Stimulated activated CD8-positive, alpha-beta memory T cell treated with anti-CD3 and anti-CD28 coated beads, Interleukin-2, amount 100 ng/mL, for 1 hour (primary cell): ENCODE measurements around the gene MAFB.

Source experiments
- DNase-seq, 2 donors: peaks; one replicate each; pipeline ENCODE4 v3.0.0-alpha.2; 2020; ENCODE audit warnings: low read depth in 2 of 2

Gene MAFB

GRCh38 chr20:40703975-40704530 lies 15.0 kb upstream of the MAFB start:
- DNase-seq, result no peak

- DNase-seq, result no peak
These were observed 13.5 kb upstream of the MAFB start for GRCh38 chr20:40702504-40702903.

- no peak for DNase-seq
These were observed 9.7 kb upstream of the MAFB start for GRCh38 chr20:40698744-40699143.

GRCh38 chr20:40698281-40698680 lies 9.2 kb upstream of the MAFB start:
- no peak for DNase-seq

DNA sequence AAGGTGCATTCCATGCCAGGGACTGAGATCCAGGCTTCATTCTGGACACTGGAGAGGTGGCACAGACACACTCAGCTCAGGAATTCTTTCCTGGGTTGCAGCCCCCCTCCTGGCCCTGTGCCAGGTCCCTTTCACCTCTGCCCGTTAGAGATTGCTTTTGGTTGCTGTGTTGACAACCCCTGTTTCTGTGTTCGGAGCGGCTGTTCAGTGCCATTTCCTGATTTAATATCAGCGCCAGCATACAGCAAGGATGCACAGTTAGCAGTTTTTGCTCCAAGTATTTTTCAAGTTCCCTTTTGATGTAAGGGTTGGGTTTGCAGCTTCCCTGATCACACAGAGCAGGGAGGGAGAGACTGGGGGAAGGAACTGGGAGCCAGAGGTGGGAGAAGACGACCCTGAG lies 8.5 kb upstream of the MAFB start:
- DNase-seq, result no peak

DNA sequence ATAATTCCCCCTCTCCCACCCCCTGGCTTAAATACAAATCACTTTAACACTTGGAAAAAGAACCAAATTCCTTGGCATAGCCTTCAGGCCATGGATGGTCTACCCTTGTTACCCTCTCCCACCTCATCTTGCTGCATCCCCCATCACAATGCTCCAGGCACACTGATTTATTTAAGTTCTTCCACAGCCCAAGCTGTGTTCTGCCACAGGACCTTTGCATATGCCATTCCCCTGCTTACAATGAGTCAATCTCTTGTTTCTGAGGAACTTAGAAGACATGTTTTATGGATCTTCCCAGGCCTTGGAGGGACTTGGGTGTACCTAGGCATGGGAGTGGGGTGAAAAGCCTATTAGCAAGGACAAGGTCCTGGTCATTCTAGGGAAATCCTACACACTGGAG lies 6.2 kb upstream of the MAFB start:
- no peak for DNase-seq

GRCh38 chr20:40694246-40694645 lies 5.2 kb upstream of the MAFB start:
- no peak for DNase-seq

GRCh38 chr20:40692240-40693011 lies 3.4 kb upstream of the MAFB start:
- DNase-seq, result no peak

- DNase-seq, result no peak
These were observed 2.7 kb upstream of the MAFB start for GRCh38 chr20:40691566-40692239.

- no peak for DNase-seq
These were observed 2.0 kb upstream of the MAFB start for GRCh38 chr20:40690836-40691565.

DNA sequence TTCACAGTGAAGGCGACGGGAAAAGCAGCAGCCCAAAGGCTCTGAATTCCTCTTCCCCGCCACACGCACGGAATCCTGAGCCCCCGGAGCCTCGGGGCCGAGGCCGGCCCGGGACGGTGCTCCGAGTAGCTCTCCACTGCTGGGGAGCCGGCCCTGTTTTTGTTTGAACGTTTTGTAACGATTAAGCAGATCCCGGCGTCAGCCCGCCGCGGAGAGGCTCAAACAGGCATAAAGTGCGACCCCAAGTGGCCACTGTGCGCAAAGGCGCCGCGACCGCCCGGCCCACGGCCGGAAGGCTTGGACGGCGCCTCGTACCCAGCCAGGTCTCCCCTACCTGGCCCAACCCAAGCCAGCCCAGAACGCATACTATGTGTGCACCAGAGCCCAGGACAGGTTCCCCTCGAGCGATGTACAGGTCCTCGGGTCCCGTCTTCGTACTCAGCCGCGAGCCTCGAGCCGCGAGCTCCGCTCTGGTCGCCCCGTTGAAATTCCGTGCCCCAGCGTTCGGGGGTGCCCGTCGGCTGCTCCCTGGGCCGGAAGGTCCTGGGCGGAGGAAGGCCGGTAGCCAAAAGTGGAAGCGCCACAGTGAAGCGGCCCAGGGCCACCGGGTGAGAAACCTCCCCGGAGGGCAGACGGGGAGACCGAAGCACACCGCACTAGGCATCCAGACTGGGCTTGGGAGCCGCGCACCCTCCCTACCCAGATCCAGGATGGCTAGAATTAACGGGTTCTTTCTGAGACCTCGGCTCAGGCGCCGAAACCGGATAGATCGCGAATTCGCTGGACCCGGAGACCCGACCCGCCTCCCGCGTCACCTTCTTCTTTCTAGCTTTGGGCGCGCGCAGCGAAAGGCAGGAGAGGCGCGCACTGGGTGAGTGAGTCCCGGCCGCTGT lies 1.2 kb upstream of the MAFB start:
- DNase-seq, result peak; percentile 6 to 20

GRCh38 chr20:40688129-40689099 lies 622 bp downstream of the MAFB start:
- DNase-seq, result no peak

DNA sequence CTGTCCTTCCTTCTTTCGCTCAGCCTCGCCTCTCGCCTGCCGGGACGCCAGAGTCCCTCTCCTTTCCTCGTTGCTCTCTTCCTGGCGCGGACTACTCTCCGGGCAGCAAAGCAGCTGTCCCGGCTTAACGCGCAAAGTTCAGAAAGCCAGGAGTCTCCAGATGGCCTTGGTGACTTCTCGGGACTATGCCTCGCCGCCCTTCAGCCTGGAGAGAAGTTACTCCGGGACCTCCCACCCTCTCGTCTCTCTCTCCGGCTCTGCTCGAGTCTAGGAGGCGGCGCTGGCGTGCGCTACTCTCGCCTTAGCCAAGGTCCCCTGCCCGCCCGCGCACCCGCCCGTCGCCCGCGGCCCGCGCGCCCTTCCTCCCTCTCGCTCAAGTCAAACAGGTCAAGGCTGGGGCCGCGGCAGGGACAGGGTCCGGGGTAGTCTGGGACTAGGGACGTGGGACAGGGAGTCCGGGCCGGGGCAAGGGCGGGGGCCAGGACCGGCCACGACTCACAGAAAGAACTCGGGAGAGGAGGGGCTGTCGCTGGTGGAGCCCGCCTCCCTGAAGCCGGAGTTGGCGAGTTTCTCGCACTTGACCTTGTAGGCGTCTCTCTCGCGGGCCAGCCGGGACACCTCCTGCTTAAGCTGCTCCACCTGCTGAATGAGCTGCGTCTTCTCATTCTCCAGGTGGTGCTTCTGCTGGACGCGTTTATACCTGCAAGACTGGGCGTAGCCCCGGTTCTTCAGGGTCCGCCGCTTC lies 1.5 kb downstream of the MAFB start:
- no peak for DNase-seq

DNA sequence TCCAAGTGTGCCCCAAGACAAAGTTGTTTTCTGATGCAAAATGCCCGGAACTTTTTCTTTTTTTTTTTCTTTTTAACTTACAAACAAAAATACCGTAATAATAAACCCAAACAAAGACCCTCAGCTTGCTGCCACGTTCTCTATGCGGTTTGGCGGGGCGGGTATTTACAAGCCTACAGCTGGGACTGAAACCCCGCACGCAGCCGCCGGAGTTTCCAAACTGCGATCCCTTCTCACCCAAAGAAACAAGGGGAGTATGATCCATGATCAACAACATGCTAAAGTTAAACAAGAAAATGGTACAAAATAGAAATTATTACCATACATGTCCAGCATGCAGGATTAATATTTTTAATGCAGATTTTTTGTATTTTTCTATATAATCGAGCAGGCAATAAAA lies 2.1 kb downstream of the MAFB start:
- no peak for DNase-seq

DNA sequence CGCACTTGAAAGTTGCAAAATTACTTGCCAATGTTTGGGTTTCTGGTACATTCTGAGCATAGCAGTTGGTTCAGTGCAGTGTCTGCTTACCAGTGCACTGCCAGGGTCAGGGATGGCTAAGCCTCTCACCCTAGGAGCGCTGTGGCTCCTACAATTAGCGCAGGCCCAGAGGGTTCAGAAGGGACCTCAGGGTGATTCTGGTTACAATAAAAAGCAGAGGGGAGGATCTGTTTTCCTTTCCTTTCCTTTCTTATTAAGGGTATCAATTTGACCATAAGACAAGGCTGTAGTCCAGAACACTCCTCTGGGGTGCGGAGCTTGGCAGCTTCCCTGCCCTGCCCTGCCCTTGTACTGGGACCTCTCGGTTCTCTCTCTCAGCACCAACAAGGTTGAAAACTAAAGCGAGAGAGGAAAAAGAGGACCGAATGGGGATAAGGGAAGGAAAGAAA lies 2.6 kb downstream of the MAFB start:
- DNase-seq, result no peak

DNA sequence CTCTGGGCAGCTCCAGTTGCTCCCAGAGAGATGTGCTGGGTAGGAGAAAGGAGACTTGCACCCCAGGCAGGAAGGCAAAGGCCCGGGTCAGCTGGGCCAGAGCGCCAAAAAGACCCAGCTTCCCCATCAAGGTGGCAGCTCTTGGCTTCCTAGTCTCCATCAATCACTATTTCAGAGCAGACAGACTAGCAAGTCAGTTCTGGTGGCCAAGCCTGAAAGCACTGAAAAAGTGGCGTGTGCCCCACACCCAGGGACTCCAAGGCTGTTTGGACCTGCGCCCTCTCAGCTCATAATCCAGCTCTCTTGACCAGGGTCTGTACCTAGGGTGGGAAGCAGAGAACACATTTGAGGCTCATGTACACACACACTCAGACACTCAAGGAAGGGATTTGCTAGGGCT lies 3.7 kb downstream of the MAFB start:
- no peak for DNase-seq

- DNase-seq, result no peak
These were observed 5.2 kb downstream of the MAFB start for GRCh38 chr20:40683894-40684268.

- no peak for DNase-seq
These were observed 5.7 kb downstream of the MAFB start for GRCh38 chr20:40683221-40683893.
